ENCODE data around the gene DHRS1.

- no peak for TF ChIP-seq POLR2A (IDR thresholded peaks at IDR 0.05)
- TF ChIP-seq CTCF (IDR thresholded peaks at IDR 0.05), result no peak
These were observed 42.6 kb downstream of the DHRS1 start for GRCh38 chr14:24256960-24257359.
